Measurements from ENCODE around the gene ATP6V0D1. TPM values are rescaled to one million over a fixed set of nuclear protein-coding genes. Genes with fewer than 3 reads are reported as not detected.

The ATP6V0D1 gene
- total RNA-seq, 1 experiment from 2014 or later: 43.0 TPM

DNA sequence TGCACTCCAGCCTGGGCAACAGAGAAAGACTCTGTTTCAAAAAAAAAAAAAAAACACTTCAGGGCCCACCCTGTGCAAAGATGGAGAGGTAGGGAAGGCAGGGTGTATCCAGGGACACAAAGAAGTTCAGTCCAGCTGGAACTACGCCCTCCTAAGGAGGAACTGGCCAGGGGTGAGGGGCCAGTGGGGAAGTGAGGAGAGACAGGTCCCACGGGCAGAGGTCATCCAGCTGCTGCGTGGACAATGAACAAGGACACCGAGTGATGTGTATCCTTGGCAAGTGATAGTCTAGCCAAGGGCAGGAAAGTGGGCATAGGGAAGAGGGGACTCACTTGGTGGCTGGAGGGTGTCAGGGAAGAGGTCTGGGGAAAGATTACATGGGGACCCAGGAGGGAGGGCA is 38.3 kb upstream of the ATP6V0D1 start:
- no peak overlapping the region for H3K27ac ChIP-seq (ENCODE audit: insufficient read length, low read depth, low read length)
- Mint-ChIP-seq H3K36me3 (ENCODE audit: insufficient read depth in 1 of 3, low read depth in 3 of 3) (no peaks in the 10 kb centered on the region), H3K4me3 (no peak overlapping the region), H3K27me3 (ENCODE audit: low read depth) (peaks cover 81% of the 10 kb centered on the region), H3K9me3 (peaks cover 3 to 4% of the 10 kb centered on the region in 2 experiments; a peak in 3 of 5 replicates), H3K4me1 (peaks cover 2 to 5% of the 10 kb centered on the region in 2 experiments; a peak in 2 of 4 replicates), H3K27ac (no peak overlapping the region)
- H3K4ac ChIP-seq (ENCODE audit: low read depth, low read length): no peak overlapping the region
- H2AK5ac ChIP-seq (ENCODE audit: insufficient read length, low read length): no peak overlapping the region
- no peak overlapping the region for H3K23ac ChIP-seq (ENCODE audit: insufficient read length, low read depth, low read length)
- no peak overlapping the region for H3T11ph ChIP-seq (ENCODE audit: low read length)
- H4K91ac ChIP-seq (ENCODE audit: insufficient read length, low read depth, low read length): no peak overlapping the region
- H3K9ac ChIP-seq (ENCODE audit: extremely low read depth, insufficient read length, low read length): no peak overlapping the region
- no peak overlapping the region for H3K18ac ChIP-seq (ENCODE audit: insufficient read length, low read depth, low read length)
- no peak overlapping the region for H3K56ac ChIP-seq (ENCODE audit: insufficient read length, low read depth, low read length)
- H3K14ac ChIP-seq (ENCODE audit: insufficient read depth, low read length): no peak overlapping the region
- TF ChIP-seq, protein P1, sequence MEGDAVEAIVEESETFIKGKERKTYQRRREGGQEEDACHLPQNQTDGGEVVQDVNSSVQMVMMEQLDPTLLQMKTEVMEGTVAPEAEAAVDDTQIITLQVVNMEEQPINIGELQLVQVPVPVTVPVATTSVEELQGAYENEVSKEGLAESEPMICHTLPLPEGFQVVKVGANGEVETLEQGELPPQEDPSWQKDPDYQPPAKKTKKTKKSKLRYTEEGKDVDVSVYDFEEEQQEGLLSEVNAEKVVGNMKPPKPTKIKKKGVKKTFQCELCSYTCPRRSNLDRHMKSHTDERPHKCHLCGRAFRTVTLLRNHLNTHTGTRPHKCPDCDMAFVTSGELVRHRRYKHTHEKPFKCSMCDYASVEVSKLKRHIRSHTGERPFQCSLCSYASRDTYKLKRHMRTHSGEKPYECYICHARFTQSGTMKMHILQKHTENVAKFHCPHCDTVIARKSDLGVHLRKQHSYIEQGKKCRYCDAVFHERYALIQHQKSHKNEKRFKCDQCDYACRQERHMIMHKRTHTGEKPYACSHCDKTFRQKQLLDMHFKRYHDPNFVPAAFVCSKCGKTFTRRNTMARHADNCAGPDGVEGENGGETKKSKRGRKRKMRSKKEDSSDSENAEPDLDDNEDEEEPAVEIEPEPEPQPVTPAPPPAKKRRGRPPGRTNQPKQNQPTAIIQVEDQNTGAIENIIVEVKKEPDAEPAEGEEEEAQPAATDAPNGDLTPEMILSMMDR (conservative IDR thresholded peaks at IDR 0.05): no peak
- H2BK20ac ChIP-seq (ENCODE audit: low read depth, low read length, poor library complexity, severe bottlenecking): no peak overlapping the region
- H2BK12ac ChIP-seq (ENCODE audit: insufficient read length, low read depth, low read length): no peak overlapping the region
- no peaks in the 10 kb centered on the region for H3K79me2 ChIP-seq (ENCODE audit: insufficient read depth, low read length)
- H4K8ac ChIP-seq (replicated peaks; ENCODE audit: insufficient read length, low read depth, low read length): no peak overlapping the region
- no peaks in the 10 kb centered on the region for H3K4me1 ChIP-seq (ENCODE audit: insufficient read depth, low read length)
- no peaks in the 10 kb centered on the region for H3K9me3 ChIP-seq (ENCODE audit: control insufficient read depth, low read depth, low read length)
- no peaks in the 10 kb centered on the region for H3K23me2 ChIP-seq (ENCODE audit: insufficient read length, low read depth, low read length, poor library complexity, severe bottlenecking)
- H2BK15ac ChIP-seq (ENCODE audit: low read depth, low read length): no peak overlapping the region
- H3K27me3 ChIP-seq (ENCODE audit: insufficient read depth, low read length): no peaks in the 10 kb centered on the region; the same call in 1 of the 2 replicates
- no peak overlapping the region for H2BK120ac ChIP-seq (ENCODE audit: low read depth, low read length, poor library complexity, severe bottlenecking)
- no peak overlapping the region for H3K4me2 ChIP-seq (ENCODE audit: insufficient read depth, insufficient read length, low read length)
- H2BK5ac ChIP-seq (ENCODE audit: insufficient read length, low read length): no peak overlapping the region
- DNase-seq: no peak
- H3K79me1 ChIP-seq (ENCODE audit: insufficient read depth, low read depth, low read length, poor library complexity, severe bottlenecking): no peaks in the 10 kb centered on the region
- H2AFZ ChIP-seq (ENCODE audit: low read length): no peak overlapping the region
- no peak overlapping the region for H4K5ac ChIP-seq (ENCODE audit: insufficient read length, low read depth, low read length)
- no peaks in the 10 kb centered on the region for H4K20me1 ChIP-seq (ENCODE audit: control insufficient read depth, insufficient read depth, insufficient read length)
- WGBS (ENCODE audit: extremely low coverage, insufficient read length, low lambda C conversion rate): no CpG with 5 or more reads among the region's 4 CpGs

All from H9 (cell line).